ENCODE results near the gene GLP2R.

Gene GLP2R

GRCh38 chr17:9886141-9886930, 60.6 kb downstream of the GLP2R start:
- no peak overlapping the region for H3K4me3 ChIP-seq (ENCODE audit: low read depth, low read length)
- no peak for TF ChIP-seq CTCF (IDR thresholded peaks at IDR 0.05; ENCODE audit: low read depth, low read length, missing control alignments)
- DNase-seq (ENCODE audit: low read depth), result no peak
- in situ Hi-C loops (cut with HindIII; ENCODE audit: low sequenced_read_pairs), result no loop called here

GRCh38 chr17:9887508-9887907, 61.8 kb downstream of the GLP2R start:
- DNase-seq (ENCODE audit: low read depth), result no peak
- no peak overlapping the region for H3K4me3 ChIP-seq (ENCODE audit: low read depth, low read length)
- TF ChIP-seq CTCF (IDR thresholded peaks at IDR 0.05; ENCODE audit: low read depth, low read length, missing control alignments), result no peak
- in situ Hi-C loops (cut with HindIII; ENCODE audit: low sequenced_read_pairs), result no loop called here

- in situ Hi-C loops (cut with HindIII; ENCODE audit: low sequenced_read_pairs), result no loop called here
- peak; percentile 59 for TF ChIP-seq CTCF (IDR thresholded peaks at IDR 0.05; ENCODE audit: low read depth, low read length, missing control alignments)
- DNase-seq (ENCODE audit: low read depth), result no peak
- H3K4me3 ChIP-seq (ENCODE audit: low read depth, low read length), result no peak overlapping the region
Observed at GRCh38 chr17:9890124-9890523, 64.4 kb downstream of the GLP2R start.

- in situ Hi-C loops (cut with HindIII; ENCODE audit: low sequenced_read_pairs), result no loop called here
- no peak for TF ChIP-seq CTCF (IDR thresholded peaks at IDR 0.05; ENCODE audit: low read depth, low read length, missing control alignments)
- DNase-seq (ENCODE audit: low read depth), result peak; percentile 55
- no peak overlapping the region for H3K4me3 ChIP-seq (ENCODE audit: low read depth, low read length)
Observed at GRCh38 chr17:9893411-9894012, 67.8 kb downstream of the GLP2R start.

- in situ Hi-C loops (cut with HindIII; ENCODE audit: low sequenced_read_pairs), result no loop called here
- no peak for DNase-seq (ENCODE audit: low read depth)
- no peak overlapping the region for H3K4me3 ChIP-seq (ENCODE audit: low read depth, low read length)
- no peak for TF ChIP-seq CTCF (IDR thresholded peaks at IDR 0.05; ENCODE audit: low read depth, low read length, missing control alignments)
Observed at GRCh38 chr17:9894231-9894630, 68.5 kb downstream of the GLP2R start.

- no peak for TF ChIP-seq CTCF (IDR thresholded peaks at IDR 0.05; ENCODE audit: low read depth, low read length, missing control alignments)
- DNase-seq (ENCODE audit: low read depth), result no peak
- in situ Hi-C loops (cut with HindIII; ENCODE audit: low sequenced_read_pairs), result no loop called here
- H3K4me3 ChIP-seq (ENCODE audit: low read depth, low read length), result no peak overlapping the region
Observed at GRCh38 chr17:9895923-9896322, 70.2 kb downstream of the GLP2R start.

Data from astrocyte of the cerebellum (primary cell).